HG03469 (cell line): ENCODE measurements around the gene ZNF768.
A peak's percentile ranks its signal among the peaks of the same experiment; 100 is the strongest.
"Not testable (repeated sequence)": the region's sequence is repeated elsewhere in the genome, so short reads cannot be mapped to it uniquely, and the experiment has no call there.

Experiments
- ATAC-seq: cut with Tn5 transposase; IDR thresholded peaks from one replicate; pipeline ENCODE4 v1.9.1; 2021; ENCODE audit warnings: mild to moderate bottlenecking, moderate library complexity, moderate number of reproducible peaks; ENCODE audit not compliant: unreplicated experiment

ZNF768 gene

DNA sequence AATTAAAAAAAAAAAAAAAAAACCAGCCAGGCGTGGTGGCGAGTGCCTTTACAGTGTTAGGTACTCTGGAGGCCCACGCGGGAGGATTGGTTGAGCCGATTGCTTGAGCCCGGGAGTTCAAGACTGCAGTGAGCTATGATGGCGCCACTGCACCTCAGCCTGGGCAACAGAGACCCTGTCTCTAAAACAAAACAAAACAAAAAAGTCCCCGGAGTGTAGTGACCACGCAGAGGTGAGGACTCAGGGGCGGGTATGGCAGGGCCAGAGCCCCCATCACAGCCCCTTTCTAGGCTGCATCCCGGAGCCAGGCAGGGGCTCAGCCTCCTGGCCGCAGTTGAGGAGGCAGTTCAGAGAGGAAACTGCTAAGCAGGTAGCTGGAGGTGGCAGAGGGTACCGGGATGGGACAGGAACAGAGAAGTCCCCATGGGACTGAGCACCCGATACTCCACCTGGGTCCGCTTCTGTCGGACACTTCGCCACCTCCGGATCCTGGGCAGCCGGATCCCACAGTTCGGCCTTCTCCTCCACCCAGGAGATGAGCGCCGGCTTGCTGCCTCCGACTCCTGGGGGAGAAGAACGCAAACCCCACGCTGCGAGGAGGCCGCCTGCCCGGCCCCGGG is 7.5 kb upstream of the ZNF768 start:
- ATAC-seq: no peak

DNA sequence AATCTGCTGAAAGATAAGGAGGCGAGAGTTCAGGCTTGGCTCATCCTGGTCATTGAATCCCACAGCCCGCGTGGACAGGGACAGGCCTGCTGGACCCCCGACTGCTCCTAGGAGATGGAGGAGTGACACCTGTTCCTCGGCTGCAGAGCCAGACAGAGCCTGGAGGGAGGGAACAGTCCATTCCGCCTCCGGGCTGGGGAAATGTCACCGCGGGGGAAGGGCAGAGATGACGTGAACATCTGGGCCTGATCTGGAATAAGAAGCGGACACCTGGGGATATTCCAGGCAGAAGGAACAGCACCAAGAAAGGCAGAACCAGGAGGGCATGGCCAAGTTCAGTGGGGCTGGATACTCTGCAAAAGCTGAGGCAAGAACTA is 6.8 kb upstream of the ZNF768 start:
- ATAC-seq: no peak

DNA sequence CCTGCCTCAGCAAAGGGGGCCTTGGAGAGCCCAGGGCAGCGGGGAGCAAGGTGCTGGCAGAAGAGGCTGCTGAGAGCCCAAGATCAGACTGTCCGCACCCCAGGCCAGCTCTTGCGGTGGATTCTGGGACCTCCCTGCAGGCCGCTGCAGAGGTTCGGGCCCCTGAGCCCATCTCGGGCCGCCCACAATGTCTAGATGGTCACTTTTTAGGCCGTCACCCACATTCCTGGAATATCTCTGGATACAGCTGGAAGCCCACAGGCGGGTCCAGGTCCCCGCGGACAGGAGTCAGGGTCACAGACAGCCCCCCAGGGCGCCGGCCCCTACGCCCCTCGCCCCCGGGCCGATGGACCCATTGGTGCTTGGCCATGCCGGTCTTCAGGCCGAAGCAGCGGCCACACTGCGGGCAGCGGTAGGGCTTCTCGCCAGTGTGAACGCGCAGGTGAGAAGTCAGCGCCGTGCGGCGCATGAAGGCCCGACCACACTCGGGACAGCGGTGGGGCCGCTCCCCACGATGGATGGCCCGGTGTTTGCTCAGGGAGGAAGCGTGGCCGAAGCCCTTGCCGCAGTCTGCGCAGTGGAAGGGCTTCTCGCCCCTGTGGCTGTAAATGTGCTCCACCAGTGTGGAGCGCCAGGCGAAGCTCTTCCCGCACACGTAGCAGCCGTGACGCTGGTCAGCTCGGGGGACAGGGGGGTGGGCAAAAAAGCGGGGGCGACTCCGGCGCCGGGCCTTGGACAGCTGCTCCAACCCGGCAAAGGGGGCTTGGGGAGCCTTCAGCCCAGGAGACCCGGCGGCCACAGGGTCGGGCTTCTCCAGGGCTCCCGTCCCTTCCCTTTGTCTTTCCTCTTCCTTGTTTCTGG is 6.1 kb upstream of the ZNF768 start:
- ATAC-seq: no peak

DNA sequence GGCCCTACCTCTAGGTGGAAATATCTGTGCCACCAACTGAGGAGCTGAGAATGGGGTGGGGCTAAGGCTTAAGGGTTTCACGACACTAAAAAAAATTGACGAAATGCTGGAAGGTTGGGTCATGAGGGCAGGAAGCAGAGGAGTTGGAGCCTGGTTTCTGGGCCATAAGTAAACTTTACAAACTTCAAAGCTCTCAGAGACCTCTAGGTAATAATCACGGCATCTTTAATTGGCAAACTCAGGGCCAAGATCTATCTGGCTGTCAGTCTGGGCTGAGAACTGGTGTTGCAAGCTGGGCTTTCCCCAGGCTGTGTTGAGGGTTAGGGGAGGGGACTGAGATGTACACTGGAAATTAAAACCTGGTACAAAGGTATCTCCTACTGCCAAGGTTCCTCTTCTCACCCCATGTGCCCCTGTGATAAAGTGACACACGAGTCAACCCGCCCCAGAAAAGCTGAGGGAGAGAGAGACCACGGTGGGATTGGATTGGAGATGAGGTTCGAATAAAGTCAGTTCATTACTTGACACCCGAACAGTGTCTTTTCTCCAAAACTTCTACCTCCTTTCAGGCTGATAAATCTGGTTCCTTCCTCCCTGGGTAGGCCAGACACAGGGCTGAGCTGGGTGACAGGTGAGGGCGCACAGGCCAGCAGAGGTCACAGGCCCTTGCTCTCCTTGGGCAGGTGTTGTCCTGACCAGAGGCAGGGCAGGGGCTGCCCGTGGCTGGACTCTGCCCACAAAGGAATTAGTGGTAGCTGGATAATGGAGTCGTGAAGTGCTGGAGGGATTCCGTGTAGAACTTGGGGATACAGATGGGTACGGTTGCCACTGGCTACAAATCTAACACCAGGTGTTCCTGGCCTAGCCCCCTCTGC is 4.0 kb upstream of the ZNF768 start:
- ATAC-seq: no peak

DNA sequence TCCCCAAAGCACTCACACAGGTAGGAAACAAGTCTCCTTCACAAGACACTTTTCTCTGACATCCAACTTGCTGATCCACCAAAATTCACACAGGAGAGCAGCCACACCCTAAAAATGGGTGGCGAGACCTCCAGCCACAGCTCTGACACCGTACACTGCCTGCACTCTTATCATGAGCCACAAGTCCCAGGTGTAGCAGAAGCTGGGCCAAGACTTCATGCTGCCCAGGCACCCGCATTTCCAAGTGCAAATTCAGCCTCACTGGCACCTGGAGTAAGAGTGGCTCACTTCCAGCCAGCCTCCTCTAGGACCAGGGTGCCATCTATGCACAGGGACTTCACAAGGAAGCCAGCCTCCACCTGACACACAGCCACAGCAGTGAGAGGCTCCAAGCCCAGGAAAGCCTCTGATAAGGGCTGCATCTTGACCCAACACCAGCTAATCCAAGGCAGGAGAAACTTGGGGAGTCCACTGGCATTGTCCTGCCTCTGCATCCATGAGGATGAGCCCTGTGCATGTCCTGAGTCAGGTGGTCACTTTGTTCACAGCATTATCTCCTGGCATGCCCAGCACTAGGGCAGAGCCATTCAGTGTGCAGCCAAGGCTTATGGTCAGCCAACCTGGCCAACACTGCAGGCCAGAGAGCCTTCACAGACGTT is 2.6 kb upstream of the ZNF768 start:
- no peak for ATAC-seq

DNA sequence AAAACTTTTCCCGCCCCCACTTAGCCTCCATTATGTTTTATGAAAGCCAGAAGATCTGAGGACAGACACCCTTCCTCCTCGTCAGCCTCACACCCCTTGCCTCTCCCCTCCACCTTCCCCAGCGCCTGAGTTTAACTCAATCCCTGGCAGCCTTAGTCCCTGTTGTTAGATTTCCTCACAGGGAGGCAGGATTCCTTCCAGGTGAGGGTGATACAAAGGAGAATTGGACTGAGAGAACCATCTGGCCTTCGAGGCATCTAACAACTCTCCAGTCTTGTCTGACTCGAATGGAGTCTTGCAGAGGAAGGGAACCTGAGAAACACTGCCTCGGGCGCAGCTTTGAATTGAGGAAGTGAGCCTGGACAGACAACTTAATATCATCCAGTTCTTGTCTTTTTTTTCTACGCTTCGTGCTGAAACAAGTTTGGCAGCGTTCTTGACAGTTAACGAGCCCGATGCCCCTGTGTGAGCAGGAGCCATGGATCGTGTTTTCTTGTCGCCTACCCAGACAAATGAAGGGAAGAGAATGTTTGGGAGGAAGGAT is 1.3 kb upstream of the ZNF768 start:
- no peak for ATAC-seq

DNA sequence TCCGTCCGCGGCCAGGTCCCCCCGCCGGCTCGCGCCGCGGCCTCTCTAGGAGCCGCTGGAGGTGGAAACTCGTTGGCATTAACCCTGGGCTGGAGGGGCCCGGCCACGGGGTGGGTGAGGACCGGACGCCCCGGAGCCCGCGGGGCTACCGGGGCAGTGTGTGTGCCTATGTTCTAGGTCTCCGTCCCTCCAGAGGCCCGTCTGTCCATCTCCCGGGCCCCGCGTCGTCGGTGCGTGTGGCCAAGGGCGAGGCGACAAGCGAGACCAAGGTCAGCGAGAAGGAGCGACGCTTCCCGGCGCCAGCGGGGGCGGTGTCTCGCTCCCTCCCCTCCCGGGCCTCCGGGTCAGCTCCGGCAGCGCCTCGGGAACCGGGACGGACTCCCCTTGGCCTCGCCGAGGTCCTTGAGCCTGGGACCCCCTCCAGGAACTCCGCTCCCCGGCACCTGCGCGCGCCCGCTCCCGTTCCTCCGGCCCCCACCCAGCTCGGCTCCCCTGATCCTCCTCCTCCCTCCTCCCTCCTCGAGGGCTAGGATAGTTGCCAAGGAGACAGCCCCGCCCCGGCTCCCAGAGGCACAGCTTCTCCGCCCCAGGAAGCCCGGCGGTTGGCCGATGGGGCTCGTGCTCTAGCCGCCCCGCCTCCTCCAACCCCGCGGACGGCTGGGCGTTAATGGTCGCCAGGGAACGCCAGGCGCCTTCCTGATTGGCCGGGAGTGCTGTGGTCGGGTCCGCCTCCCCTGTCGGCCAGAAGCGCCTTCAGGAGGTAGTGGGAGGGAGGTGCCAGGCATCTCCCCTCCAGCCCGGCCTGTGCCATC is 663 bp upstream of the ZNF768 start:
- ATAC-seq: peak; percentile 75

DNA sequence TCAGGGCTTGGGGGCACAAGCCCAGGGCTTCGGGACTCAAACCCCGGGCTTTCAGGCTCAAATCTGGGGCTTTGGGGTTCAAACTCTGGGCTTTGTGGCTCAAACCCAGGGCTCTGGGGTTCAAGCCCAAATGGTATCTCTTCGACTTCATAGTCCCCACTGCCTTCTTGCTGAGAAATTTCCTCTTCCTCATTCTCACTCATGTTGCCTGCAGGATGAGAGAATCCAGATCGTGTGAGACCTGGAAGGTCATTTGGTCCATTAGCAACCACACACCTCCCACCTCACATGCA is 576 bp downstream of the ZNF768 start:
- no peak for ATAC-seq

DNA sequence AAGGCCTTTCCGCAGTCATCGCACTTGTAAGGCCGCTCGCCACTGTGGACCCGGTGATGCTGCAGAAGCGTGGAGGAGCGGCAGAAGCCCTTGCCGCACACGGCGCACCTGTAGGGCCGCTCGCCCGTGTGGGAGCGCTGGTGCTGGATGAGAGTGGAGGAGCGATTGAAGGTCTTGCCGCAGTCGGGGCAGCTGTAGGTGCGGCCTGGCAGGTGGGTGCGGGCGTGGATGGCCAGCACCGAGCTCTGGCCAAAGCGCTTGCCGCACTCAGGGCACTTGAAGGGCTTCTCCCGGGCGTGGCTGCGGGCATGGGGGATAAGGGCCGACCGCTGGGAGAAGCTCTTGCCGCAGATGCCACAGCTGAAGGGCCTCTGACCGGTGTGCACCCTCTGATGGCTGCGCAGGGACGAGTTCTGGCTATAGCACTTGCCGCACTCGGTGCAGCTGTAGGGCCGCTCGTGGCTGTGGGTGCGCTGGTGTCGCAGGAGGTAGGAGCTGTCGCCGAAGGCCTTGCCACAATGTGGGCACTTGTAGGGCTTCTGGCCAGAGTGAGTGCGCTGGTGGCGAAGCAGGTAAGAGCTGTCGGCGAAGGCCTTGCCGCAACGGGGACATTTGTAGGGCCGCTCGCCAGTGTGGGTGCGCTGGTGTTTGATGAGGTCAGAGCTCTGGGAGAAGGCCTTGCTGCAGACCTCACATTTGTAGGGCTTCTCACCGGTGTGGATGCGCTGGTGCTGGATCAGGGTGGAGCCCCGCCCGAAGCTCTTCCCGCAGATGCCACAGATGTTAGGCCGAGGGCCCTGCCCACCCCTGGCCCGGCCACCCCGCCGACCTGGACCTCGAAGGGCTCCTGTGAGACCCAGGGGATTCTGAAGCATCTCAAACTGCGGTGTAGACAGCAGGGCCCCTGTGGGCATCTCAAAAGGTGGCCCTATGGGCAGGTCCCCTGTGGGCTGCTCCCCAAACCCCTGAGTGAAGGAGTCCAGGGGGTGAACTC is 1.5 kb downstream of the ZNF768 start:
- no peak for ATAC-seq

DNA sequence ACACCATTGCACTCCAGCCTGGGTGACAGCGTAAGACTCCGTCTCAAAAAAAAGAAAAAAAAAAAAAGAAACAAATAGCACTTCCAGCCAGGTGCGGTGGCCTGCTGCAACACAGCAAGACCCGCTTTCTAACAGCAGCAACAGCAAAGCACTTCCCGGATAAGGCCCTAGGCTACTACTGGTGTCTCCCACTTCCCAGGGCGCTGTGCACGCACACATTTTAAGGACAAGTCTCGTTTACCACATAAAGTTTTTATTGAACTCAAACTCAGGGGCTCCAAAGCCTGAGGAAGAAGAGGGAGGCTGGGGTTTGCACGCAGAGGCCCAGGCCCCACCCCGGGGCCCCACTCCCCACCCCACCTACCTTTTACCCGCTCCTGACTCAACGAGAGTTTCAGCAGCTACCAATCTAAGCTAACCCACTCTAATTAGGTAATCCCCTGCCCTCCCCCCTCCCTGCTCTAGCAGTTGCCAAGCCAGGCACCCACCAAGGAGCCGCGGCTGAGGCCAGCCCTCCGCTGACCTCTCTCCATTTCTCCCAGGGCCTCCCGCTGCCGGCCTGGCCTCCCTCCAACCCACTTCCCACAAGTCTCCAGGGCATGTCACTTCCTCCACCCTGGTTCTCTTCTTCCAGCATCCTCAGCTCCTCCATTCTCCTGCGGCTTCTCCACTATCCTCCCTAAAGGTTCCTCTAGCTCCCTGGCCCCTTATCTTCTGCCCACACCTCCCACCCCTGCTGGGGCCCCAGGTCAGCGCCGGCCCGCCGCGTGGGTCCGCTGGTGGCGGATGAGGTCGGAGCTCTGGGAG is 2.4 kb downstream of the ZNF768 start:
- no peak for ATAC-seq

DNA sequence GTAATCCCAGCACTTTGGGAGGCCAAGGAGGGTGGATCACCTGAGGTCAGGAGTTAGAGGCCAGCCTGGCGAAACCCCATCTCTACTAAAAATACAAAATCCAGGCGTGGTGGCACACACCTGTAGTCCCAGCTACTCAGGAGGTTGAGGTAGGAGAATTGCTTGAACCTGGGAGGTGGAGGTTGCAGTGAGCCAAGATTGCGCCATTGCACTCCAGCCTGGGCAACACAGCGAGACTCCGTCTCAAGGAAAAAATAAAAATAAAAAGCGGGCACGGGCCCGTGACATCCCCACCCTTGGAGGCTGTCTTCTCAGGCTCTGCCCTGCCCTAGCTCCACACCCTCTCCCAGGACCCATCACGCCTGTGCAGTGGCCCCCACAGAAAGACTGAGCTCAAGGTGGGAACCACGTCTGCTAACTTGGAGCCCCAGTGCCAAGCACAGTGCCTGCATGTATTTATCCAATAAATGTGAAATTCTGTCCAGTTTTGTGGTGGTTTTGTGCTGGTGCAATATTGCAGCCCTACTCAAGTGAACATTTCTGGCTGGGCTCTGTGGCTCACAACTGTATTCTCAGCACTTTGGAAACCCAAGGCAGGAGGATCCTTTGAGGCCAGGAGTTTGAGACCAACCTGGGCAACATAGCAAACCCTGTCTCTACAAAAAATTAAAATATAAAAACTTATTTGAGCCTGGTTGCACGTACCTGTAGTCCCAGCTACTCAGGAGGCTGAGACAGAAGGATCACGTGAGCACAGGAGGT is 3.5 kb downstream of the ZNF768 start:
- ATAC-seq: not testable (repeated sequence)

DNA sequence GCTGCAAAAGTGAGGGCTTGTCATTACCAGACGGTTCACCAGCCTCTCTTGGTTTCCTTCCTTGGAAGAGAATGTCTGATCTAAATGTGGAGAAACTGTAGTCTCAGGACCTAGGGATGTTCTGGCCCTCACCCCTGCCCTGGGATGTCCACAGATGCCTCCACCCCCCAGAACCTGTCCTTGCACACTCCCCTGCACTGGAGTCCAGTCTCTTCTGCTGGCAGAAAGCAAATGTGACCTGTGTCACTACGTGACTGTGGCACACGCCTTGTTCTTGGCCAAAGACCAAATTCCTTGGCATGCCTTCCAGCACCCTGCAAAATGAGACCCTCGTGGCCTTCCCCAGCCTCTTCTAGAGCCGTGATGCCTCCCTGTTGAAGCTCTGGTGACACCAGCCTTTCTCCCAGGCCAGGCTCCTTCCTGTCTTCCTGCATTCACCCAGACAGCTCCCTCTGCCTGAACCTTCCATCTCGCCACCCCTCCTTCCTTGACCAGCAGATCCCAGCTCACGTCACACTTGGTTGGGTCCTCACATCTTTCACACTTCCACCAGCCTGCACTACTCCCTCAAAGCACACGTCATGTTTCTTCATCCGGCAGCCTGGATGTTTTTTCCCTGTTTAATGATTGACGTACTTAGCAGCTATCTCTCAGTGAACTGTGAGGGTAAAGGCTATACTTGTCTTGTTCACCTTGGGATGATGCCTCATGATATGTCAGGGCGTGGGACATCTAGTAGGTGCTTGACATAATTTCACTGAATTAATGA is 4.3 kb downstream of the ZNF768 start:
- ATAC-seq: no peak

DNA sequence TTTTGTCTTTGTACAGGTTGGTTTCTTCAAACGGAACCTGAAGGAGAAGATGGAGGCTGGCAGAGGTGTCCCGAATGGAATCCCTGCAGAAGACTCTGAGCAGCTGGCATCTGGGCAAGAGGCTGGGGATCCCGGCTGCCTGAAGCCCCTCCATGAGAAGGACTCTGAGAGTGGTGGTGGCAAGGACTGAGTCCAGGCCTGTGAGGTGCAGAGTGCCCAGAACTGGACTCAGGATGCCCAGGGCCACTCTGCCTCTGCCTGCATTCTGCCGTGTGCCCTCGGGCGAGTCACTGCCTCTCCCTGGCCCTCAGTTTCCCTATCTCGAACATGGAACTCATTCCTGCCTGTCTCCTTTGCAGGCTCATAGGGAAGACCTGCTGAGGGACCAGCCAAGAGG is 4.9 kb downstream of the ZNF768 start:
- ATAC-seq: no peak

DNA sequence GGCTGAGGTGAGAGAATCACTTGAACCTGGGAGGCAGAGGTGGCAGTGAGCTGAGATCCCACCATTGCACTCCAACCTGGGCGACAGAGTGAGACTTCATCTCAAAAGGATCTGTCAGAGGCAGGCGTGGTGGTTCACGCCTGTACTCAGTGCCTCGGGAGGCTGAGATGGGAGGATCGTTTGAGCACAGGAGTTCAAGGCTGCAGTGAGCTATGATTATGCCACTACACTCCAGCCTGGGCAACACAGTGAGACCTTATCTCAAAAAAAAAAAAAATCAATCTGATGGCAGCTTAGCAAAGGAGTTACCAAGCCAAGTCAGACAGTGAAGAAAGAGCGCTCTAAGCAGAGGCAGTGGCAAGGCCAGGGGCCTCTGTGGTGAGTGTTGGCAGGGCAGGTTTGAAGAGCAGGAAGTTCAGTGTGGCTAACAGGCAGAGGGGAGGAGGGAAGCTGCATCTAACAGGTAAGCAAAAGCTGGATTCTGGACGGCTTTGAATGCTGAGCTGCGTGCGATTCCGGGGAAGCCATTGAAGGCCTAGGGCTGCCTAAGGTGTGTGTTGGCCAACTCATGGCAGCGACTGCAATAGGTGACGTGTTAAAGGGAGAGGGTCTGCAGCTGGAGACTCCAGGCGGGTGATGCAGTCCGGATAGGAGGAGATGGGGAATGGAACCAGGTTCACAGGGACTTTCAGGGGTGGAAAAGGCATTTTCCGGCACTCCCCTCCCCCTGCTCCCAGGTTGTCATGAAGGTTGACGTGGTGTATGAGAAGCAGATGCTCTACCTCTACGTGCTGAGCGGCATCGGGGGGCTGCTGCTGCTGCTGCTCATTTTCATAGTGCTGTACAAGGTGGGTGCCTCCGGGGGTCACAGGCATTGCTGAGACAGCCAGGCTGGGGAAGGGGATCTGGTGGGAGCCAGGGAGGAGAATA is 7.0 kb downstream of the ZNF768 start:
- ATAC-seq: no peak

DNA sequence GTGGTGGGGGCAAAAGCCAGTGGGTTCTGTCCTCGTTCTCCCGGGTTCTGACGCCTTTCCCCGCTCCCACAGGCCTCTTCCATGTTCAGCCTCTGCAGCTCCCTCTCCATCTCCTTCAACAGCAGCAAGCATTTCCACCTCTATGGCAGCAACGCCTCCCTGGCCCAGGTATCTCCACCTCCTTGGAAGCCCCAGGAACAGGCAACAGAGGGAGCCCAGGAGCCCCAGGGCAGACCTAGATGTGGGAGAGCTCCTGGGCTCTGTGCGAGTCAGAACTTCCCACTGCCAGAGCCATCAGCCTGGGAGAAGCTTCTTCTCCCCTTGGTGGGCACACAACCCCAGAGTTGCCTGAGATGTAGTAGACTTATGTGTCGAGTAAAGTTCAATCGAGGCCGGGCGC is 7.8 kb downstream of the ZNF768 start:
- ATAC-seq: no peak

DNA sequence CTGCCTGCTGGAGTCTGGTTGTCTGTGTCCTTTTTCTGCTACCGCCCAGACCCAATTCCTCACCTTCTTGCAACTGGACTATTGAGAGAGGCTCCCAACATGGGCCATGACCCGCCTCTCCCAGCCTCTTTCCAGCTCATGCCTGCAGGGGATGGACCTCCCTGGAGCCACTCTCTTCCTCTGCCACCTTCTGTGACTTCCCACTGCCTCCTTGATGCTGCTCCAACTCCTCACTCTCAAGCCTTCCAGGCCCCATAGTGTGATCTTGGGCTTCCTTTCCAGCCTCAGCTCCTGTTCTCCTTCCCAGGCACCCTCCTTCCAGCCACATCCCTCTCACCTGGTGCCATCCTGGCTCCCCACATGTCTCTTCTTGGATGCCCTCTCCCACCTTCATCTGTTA is 11.1 kb downstream of the ZNF768 start:
- ATAC-seq: no peak
